WTC11 (cell line): ENCODE measurements around the gene NWD2. TPM values are rescaled to one million over a fixed set of nuclear protein-coding genes. Genes with fewer than 3 reads are reported as not detected.

Source experiments
- ATAC-seq: fragments of 200-7000 bp; cut with Tn5 transposase; 2 replicates; pipeline ENCODE4 v1.10.0; 2021; ENCODE audit warnings: mild to moderate bottlenecking, moderate library complexity
- CTCF ChIA-PET: fragments of 300-600 bp; sonication (Branson Sonifier 250); formaldehyde crosslinking; loops from one replicate; lab custom pipeline; 2021; ENCODE audit warnings: antibody characterized with exemption; lab: Charles Lee
- POLR2A ChIA-PET: fragments of 350-600 bp; sonication (Branson Sonifier 250); formaldehyde crosslinking; loops from one replicate; lab custom pipeline; 2021; ENCODE audit warnings: antibody characterized with exemption; lab: Charles Lee
- DNase-seq: peaks from one replicate; pipeline ENCODE4 v3.0.0; 2021; ENCODE audit warnings: low spot score
- H3K27ac Mint-ChIP-seq: 2 replicates; pipeline ENCODE4 v1.8.0; 2021; ENCODE audit warnings: mixed read lengths
- H3K27me3 Mint-ChIP-seq: 2 replicates; pipeline ENCODE4 v1.8.0; 2021; ENCODE audit warnings: low read depth, mild to moderate bottlenecking, moderate library complexity, mixed read lengths
- H3K36me3 Mint-ChIP-seq: 2 replicates; pipeline ENCODE4 v1.8.0; 2021; ENCODE audit warnings: mixed read lengths
- H3K4me1 Mint-ChIP-seq: 2 replicates; pipeline ENCODE4 v1.8.0; 2022; ENCODE audit warnings: mixed read lengths
- H3K4me3 Mint-ChIP-seq: 2 replicates; pipeline ENCODE4 v1.8.0; 2021; ENCODE audit warnings: mild to moderate bottlenecking, moderate library complexity, mixed read lengths
- H3K9me3 Mint-ChIP-seq: 2 replicates; pipeline ENCODE4 v1.8.0; 2021; ENCODE audit warnings: mixed read lengths
- ATF1 ChIP-seq: sonication (generic); formaldehyde crosslinking; IDR thresholded peaks from 2 replicates; pipeline ENCODE4 v1.8.1; 2023; ENCODE audit warnings: mild to moderate bottlenecking, moderate library complexity, missing genetic modification reagents
- CBFB ChIP-seq: sonication (generic); formaldehyde crosslinking; IDR thresholded peaks from 2 replicates; pipeline ENCODE4 v1.8.1; 2022; ENCODE audit warnings: mild to moderate bottlenecking, low read depth, missing genetic modification reagents
- ELF4 ChIP-seq: sonication (generic); formaldehyde crosslinking; IDR thresholded peaks from 2 replicates; pipeline ENCODE4 v1.8.1; 2022; ENCODE audit warnings: low read depth, mild to moderate bottlenecking, moderate library complexity, missing genetic modification reagents
- ESRRA ChIP-seq: sonication (generic); formaldehyde crosslinking; IDR thresholded peaks from 2 replicates; pipeline ENCODE4 v1.8.1; 2022; ENCODE audit warnings: mild to moderate bottlenecking, missing genetic modification reagents, borderline replicate concordance
- IRF1 ChIP-seq: sonication (generic); formaldehyde crosslinking; IDR thresholded peaks from 2 replicates; pipeline ENCODE4 v1.8.0; 2023; ENCODE audit warnings: missing genetic modification reagents
- JAZF1 ChIP-seq: fragments of 250-450 bp; sonication (Bioruptor Pico); IDR thresholded peaks from 2 replicates; pipeline ENCODE4 v1.9.0; 2021; ENCODE audit warnings: moderate library complexity, mild to moderate bottlenecking, inconsistent platforms
- JUN ChIP-seq: sonication (generic); formaldehyde crosslinking; IDR thresholded peaks from 2 replicates; pipeline ENCODE4 v1.8.0; 2023; ENCODE audit warnings: mild to moderate bottlenecking, missing genetic modification reagents
- MAX ChIP-seq: sonication (generic); formaldehyde crosslinking; IDR thresholded peaks from 2 replicates; pipeline ENCODE4 v1.8.0; 2022; ENCODE audit warnings: mild to moderate bottlenecking, missing genetic modification reagents
- NFYB ChIP-seq: sonication (generic); formaldehyde crosslinking; conservative IDR thresholded peaks from 2 replicates; pipeline ENCODE4 v1.8.0; 2022; ENCODE audit warnings: low read depth, missing genetic modification reagents
- ZNF138 ChIP-seq: sonication (generic); formaldehyde crosslinking; conservative IDR thresholded peaks from 2 replicates; pipeline ENCODE4 v1.8.1; 2022; ENCODE audit warnings: mild to moderate bottlenecking, moderate library complexity, missing genetic modification reagents
- ZNF396 ChIP-seq: fragments of 250-450 bp; sonication (Bioruptor Pico); IDR thresholded peaks from 2 replicates; pipeline ENCODE4 v1.8.0; 2021; ENCODE audit warnings: mild to moderate bottlenecking, moderate library complexity, borderline replicate concordance
- ZNF416 ChIP-seq: fragments of 250-450 bp; sonication (Bioruptor Pico); IDR thresholded peaks from 2 replicates; pipeline ENCODE4 v1.9.0; 2021; ENCODE audit warnings: mild to moderate bottlenecking, inconsistent platforms
- ZNF532 ChIP-seq: fragments of 250-450 bp; sonication (Bioruptor Pico); IDR thresholded peaks from 2 replicates; pipeline ENCODE4 v1.9.0; 2021; ENCODE audit warnings: mild to moderate bottlenecking, borderline replicate concordance
- ZNF671 ChIP-seq: fragments of 250-450 bp; sonication (Bioruptor Pico); IDR thresholded peaks from 2 replicates; pipeline ENCODE4 v1.8.0; 2021; ENCODE audit warnings: mild to moderate bottlenecking
- total RNA-seq: library from RNA; stranded (reverse); gene quantifications from 3 replicates; pipeline ENCODE4 v1.2.3, GENCODE V29; 2021
- TF ChIP-seq, protein P1 (sequence below): fragments of 250-450 bp; sonication (Bioruptor Pico); IDR thresholded peaks from 2 replicates; pipeline ENCODE4 v1.8.0; 2021; ENCODE audit warnings: mild to moderate bottlenecking
- TF ChIP-seq, protein P2 (sequence below): sonication (generic); formaldehyde crosslinking; IDR thresholded peaks from 2 replicates; pipeline ENCODE4 v1.8.1; 2023; ENCODE audit warnings: mild to moderate bottlenecking, missing genetic modification reagents
- TF ChIP-seq, protein P3 (sequence below): sonication (generic); formaldehyde crosslinking; IDR thresholded peaks from 2 replicates; pipeline ENCODE4 v1.8.1; 2022; ENCODE audit warnings: low read depth, missing genetic modification reagents, borderline replicate concordance
- TF ChIP-seq, protein P4 (sequence below): fragments of 250-450 bp; sonication (Bioruptor Pico); IDR thresholded peaks from 2 replicates; pipeline ENCODE4 v1.9.0; 2021; ENCODE audit warnings: mild to moderate bottlenecking
- TF ChIP-seq, protein P5 (sequence below): sonication (generic); formaldehyde crosslinking; IDR thresholded peaks from 2 replicates; pipeline ENCODE4 v1.8.1; 2023; ENCODE audit warnings: mild to moderate bottlenecking, missing genetic modification reagents

NWD2 gene
- total RNA-seq, 1 experiment from 2014 or later = 0.07 TPM

DNA sequence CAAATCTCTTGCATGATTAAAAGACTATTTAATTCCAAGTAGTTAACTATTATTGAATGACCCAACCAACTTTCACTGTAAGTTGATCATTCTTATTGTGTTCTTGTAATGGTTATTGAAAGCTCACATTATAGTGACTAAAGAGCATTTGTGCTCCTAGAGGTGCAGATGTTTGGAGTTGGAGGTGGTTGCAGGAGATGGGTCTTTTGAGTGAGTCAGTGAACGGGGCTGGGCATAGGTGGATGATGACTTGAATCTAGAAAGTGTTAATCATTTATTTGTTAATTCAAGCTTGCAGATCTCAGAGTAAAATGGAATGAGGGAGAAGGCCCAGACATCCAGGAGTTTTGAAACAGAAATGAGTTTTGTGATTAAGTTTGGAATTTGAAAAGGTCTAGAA, 13.7 kb downstream of the NWD2 start (continued):
- TF ChIP-seq, protein P1, sequence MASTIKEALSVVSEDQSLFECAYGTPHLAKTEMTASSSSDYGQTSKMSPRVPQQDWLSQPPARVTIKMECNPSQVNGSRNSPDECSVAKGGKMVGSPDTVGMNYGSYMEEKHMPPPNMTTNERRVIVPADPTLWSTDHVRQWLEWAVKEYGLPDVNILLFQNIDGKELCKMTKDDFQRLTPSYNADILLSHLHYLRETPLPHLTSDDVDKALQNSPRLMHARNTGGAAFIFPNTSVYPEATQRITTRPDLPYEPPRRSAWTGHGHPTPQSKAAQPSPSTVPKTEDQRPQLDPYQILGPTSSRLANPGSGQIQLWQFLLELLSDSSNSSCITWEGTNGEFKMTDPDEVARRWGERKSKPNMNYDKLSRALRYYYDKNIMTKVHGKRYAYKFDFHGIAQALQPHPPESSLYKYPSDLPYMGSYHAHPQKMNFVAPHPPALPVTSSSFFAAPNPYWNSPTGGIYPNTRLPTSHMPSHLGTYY (CRISPR knock-in tag) = no peak
- TF ChIP-seq ZNF138 (CRISPR knock-in tag) = no peak

- CTCF ChIA-PET = no interaction called here
- H3K4me1 Mint-ChIP-seq = no peaks in the 10 kb centered on the region
- no peak for DNase-seq
- POLR2A ChIA-PET = no interaction called here
- H3K27ac Mint-ChIP-seq = no peak overlapping the region
- H3K27me3 Mint-ChIP-seq = no peaks in the 10 kb centered on the region
- no peak overlapping the region for H3K4me3 Mint-ChIP-seq
- TF ChIP-seq, protein P2, sequence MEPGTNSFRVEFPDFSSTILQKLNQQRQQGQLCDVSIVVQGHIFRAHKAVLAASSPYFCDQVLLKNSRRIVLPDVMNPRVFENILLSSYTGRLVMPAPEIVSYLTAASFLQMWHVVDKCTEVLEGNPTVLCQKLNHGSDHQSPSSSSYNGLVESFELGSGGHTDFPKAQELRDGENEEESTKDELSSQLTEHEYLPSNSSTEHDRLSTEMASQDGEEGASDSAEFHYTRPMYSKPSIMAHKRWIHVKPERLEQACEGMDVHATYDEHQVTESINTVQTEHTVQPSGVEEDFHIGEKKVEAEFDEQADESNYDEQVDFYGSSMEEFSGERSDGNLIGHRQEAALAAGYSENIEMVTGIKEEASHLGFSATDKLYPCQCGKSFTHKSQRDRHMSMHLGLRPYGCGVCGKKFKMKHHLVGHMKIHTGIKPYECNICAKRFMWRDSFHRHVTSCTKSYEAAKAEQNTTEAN (CRISPR knock-in tag) = no peak
- TF ChIP-seq, protein P3, sequence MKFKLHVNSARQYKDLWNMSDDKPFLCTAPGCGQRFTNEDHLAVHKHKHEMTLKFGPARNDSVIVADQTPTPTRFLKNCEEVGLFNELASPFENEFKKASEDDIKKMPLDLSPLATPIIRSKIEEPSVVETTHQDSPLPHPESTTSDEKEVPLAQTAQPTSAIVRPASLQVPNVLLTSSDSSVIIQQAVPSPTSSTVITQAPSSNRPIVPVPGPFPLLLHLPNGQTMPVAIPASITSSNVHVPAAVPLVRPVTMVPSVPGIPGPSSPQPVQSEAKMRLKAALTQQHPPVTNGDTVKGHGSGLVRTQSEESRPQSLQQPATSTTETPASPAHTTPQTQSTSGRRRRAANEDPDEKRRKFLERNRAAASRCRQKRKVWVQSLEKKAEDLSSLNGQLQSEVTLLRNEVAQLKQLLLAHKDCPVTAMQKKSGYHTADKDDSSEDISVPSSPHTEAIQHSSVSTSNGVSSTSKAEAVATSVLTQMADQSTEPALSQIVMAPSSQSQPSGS (CRISPR knock-in tag) = no peak
- TF ChIP-seq, protein P4, sequence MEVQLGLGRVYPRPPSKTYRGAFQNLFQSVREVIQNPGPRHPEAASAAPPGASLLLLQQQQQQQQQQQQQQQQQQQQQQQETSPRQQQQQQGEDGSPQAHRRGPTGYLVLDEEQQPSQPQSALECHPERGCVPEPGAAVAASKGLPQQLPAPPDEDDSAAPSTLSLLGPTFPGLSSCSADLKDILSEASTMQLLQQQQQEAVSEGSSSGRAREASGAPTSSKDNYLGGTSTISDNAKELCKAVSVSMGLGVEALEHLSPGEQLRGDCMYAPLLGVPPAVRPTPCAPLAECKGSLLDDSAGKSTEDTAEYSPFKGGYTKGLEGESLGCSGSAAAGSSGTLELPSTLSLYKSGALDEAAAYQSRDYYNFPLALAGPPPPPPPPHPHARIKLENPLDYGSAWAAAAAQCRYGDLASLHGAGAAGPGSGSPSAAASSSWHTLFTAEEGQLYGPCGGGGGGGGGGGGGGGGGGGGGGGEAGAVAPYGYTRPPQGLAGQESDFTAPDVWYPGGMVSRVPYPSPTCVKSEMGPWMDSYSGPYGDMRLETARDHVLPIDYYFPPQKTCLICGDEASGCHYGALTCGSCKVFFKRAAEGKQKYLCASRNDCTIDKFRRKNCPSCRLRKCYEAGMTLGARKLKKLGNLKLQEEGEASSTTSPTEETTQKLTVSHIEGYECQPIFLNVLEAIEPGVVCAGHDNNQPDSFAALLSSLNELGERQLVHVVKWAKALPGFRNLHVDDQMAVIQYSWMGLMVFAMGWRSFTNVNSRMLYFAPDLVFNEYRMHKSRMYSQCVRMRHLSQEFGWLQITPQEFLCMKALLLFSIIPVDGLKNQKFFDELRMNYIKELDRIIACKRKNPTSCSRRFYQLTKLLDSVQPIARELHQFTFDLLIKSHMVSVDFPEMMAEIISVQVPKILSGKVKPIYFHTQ = no peak
- TF ChIP-seq ZNF396 (no peak), ELF4 (CRISPR knock-in tag) (no peak), ZNF532 (CRISPR knock-in tag) (no peak), NFYB (CRISPR knock-in tag) (no peak), JUN (CRISPR knock-in tag) (no peak), ESRRA (CRISPR knock-in tag) (no peak), MAX (CRISPR knock-in tag) (no peak), JAZF1 (CRISPR knock-in tag) (no peak), ATF1 (CRISPR knock-in tag) (no peak), ZNF671 (CRISPR knock-in tag) (no peak), IRF1 (CRISPR knock-in tag) (no peak), ZNF416 (CRISPR knock-in tag) (no peak), CBFB (no peak)
- TF ChIP-seq, protein P5, sequence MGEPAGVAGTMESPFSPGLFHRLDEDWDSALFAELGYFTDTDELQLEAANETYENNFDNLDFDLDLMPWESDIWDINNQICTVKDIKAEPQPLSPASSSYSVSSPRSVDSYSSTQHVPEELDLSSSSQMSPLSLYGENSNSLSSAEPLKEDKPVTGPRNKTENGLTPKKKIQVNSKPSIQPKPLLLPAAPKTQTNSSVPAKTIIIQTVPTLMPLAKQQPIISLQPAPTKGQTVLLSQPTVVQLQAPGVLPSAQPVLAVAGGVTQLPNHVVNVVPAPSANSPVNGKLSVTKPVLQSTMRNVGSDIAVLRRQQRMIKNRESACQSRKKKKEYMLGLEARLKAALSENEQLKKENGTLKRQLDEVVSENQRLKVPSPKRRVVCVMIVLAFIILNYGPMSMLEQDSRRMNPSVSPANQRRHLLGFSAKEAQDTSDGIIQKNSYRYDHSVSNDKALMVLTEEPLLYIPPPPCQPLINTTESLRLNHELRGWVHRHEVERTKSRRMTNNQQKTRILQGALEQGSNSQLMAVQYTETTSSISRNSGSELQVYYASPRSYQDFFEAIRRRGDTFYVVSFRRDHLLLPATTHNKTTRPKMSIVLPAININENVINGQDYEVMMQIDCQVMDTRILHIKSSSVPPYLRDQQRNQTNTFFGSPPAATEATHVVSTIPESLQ (CRISPR knock-in tag) = no peak
- TF ChIP-seq, protein P1 (CRISPR knock-in tag) = no peak
- H3K36me3 Mint-ChIP-seq = no peaks in the 10 kb centered on the region
- ATAC-seq = no peak
- H3K9me3 Mint-ChIP-seq = peaks cover 4% of the 10 kb centered on the region
Observed at GRCh38 chr4:37268319-37268718, 23.8 kb downstream of the NWD2 start.
